GM21825 (cell line): ENCODE measurements around the gene RANGRF.
"Not testable (repeated sequence)": the region's sequence is repeated elsewhere in the genome, so short reads cannot be mapped to it uniquely, and the experiment has no call there.

Source experiments
- ATAC-seq: cut with Tn5 transposase; IDR thresholded peaks from one replicate; pipeline ENCODE4 v1.9.1; 2021; ENCODE audit warnings: mild to moderate bottlenecking, moderate library complexity; ENCODE audit not compliant: unreplicated experiment

Gene RANGRF, protein sequence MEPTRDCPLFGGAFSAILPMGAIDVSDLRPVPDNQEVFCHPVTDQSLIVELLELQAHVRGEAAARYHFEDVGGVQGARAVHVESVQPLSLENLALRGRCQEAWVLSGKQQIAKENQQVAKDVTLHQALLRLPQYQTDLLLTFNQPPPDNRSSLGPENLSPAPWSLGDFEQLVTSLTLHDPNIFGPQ

DNA sequence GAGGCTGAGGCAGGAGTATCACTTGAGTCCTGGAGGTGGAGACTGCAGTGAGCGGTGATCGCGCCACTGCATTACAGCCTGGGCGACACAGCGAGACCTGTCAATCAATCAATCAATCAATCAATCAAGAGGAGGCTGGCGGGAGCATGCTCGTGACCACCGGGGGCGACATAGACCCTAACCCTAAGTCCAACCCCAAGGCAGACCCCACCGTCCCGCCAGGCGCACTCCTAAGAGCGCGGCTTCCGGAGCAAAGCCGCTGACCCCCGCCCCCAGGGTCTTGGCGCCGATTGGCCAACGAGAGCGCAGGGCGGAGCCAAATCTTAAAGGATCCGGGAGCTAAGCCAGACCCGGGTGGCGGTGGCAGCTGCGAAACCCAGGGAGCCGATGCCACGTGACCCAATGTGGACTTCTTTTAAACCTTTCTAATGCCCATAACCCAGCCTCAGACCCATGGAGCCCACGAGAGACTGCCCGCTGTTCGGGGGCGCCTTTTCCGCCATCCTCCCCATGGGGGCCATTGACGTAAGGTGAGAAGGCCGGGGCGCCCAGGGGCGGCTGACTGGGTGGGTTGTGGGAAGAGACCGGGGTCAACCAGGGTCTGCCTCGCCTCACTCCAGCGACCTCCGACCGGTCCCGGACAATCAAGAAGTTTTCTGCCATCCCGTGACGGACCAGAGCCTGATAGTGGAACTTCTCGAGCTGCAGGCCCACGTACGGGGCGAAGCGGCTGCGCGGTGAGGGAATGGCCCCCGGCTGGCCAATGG, at the start of gene RANGRF:
Gene RANGRF, plus strand, starts transcription at position 335 of the 767 bp plus-strand sequence. Its CDS starts 119 bp downstream, at position 454.
- ATAC-seq: peak; percentile 75

DNA sequence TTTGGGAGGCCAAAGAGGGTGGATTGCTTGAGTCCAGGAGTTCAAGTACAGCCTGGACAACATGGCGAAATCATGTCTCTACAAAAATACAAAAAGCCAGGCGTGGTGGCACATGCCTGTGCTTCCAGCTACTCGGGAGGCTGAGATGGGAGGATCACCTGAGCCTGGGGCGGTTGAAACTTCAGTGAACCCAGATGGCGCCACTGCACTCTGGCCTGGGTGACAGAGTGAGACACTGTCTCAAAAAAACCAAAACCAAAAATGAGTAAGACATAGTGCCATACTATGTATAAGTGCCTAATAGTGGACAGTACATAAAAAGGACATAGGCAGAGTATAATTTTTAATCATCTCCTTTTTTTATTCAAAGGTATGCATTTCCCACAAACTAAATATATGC, 44.6 kb upstream of the RANGRF start:
- ATAC-seq: no peak

DNA sequence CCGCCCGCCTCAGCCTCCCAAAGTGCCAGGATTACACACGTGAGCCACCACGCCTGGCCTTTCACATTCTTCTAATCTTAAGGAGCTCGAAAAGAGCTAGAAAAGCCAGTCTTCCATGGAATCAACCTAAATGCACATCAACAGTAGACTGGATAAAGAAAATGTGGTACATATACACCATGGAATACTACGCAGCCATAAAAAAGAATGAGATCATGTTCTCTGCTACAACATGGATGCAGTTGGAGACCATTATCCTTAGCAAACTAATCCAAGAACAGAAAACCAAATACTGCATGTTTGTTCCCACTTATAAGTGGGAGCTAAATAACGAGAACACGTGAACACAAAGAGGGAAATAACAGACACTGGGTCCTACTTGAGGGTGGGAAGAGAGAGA, 43.7 kb upstream of the RANGRF start:
- ATAC-seq: no peak

DNA sequence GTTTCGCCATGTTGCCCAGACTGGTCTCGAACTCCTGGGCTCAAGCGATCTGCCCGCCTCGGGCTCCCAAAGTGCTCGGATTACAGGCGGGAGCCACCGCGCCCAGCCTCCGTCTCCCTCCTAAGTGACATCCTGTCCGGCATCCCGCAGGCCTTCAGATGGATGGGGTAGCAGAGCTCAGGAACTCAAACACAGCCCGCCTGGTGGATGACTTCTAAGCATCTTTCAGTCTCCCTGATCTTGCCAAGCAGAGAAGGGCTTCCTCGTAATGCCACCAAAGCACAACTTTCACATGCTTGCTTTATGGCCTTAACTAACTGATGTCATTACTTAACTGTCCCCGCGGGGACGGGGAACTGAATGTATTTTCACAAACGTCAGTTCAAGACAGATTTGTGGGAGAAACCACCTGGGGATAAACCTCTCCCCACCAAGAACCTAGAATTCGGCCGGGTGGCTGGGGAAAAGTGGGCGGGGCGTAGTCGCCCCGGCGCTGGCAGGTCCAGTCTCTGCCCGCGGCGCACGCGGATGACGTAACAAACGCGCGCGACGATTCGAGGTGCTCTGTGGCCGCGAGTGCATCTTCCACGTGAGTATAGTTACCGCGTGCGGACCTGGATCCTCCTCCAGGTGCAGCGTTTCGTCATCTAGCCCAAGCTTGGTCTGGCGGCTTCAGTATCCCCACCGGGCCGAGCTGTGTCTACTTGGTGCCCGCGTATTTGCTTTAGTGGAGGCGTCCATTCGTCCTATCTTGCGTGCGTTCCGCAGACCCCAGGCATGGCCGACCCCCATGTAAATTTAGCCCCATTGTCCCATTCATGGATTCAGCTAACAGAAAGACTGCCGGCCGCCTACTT, 39.5 kb upstream of the RANGRF start, which contains the start of gene PFAS:
Gene PFAS, plus strand, starts transcription at position 539 of the 857 bp plus-strand sequence. CDS start 4,649 bp downstream, outside the sequence.
- peak; percentile 42 for ATAC-seq

DNA sequence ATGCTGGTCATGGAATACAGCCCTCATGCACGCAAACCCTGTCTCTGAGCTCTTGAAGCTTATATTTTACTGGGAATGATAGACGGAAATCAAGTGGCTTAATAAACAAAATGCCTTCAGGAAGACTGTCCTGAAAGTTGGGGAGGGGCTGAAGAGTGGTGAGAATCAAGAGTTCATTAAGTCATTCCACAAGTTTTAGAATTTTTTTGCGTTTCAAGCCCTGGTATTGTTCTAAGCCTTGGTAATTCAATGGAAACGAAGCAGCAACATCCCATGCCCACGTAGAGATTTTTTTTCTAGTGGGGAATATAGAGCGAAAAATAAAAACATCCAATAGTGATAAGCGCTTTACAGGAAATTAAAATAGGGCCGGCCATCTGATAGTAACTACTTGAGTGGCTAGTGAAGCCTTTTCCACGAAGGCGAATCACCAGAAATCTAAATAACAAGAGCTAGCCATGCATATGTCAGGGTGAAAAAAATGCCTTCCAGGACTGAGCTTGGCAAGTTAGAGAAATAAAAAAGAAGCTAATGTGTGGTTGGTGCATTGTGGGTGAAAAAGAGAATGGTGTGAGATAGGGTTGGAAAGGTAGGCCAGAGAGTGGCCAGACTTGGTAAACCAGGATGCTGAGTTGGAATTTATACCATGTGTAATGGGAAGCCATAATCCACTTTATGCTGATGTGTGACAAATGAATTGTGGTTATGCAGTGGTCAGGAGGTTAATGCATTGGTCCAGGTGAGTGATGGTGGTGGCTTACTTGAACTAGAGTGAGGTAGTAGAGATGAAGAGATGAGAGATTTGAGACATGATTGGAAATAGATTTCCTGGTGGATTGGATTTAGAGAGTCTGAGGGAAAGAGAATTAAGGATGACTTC, 38.6 kb upstream of the RANGRF start:
- ATAC-seq: no peak

DNA sequence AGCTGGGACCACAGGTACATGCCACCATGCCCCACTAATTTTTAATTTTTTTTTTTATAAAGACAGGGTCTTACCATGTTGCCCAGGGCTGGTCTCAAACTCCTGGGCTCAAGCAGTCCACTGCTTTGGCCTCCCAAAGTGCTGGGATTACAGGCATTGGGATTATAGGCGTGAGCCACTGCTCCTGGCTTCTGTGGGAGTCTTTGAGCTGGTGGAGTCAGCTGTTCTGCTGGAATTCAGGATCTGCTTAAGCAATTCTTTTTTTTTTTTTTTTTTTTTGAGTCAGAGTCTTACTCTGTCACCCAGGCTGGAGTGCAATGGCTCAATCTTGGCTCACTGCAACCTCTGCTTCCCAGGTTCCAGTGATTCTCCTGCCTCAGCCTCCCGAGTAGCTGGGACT, 37.1 kb upstream of the RANGRF start:
- ATAC-seq: not testable (repeated sequence)

DNA sequence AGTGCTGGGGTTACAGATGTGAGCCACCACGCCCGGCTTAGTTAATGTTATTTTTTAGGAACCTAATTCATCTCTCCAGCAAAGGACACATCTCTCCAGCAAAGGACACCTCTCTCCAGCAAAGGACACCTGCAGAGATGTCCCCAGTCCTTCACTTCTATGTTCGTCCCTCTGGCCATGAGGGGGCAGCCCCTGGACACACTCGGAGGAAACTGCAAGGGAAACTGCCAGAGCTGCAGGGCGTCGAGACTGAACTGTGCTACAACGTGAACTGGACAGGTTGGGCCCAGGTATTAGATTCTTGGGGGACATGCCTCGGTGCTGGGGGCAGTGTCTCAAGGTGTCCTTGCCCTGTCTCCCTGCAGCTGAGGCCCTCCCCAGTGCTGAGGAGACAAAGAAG, 34.7 kb upstream of the RANGRF start:
- ATAC-seq: no peak

DNA sequence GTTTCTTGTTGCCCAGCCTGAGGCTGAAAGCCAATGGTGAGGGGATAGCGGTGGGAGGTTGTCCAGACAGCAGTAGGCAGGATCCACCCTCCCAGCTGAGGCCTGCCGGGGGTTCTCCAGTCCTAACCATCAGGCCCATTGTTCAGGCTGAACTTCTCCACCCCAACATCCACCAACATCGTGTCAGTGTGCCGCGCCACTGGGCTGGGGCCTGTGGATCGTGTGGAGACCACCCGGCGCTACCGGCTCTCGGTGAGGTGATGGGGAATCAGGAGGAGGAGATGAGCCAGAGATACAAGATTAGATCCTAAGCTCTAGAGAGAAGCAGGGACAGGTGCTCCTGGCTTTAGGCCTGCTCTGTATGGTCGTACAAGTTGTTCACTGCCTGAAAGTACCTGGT, 33.6 kb upstream of the RANGRF start:
- no peak for ATAC-seq

DNA sequence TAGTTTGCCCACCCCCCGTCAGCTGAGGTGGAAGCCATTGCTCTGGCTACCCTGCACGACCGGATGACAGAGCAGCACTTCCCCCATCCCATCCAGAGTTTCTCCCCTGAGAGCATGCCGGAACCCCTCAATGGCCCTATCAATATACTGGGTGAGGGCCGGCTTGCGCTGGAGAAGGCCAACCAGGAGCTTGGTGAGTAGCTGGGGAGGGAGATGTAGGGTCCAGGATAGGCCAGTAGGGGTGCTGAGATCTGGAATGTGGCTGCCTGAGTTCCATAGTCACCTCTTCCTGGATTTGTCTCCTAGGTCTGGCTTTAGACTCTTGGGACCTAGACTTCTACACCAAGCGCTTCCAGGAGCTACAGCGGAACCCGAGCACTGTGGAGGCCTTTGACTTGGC, 33.0 kb upstream of the RANGRF start:
- no peak for ATAC-seq

DNA sequence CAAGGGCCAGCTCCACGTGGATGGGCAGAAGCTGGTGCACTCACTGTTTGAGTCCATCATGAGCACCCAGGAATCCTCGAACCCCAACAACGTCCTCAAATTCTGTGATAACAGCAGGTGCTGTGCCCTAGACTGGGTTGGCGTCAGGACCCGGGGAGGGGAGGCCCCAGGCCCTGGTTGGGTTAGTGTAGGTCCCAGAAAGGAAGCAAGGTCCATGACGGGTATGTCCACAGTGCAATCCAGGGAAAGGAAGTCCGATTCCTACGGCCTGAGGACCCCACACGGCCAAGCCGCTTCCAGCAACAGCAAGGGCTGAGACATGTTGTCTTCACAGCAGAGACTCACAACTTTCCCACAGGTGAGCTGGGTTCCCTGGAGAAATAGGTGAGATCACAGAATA, 32.2 kb upstream of the RANGRF start:
- ATAC-seq: no peak

DNA sequence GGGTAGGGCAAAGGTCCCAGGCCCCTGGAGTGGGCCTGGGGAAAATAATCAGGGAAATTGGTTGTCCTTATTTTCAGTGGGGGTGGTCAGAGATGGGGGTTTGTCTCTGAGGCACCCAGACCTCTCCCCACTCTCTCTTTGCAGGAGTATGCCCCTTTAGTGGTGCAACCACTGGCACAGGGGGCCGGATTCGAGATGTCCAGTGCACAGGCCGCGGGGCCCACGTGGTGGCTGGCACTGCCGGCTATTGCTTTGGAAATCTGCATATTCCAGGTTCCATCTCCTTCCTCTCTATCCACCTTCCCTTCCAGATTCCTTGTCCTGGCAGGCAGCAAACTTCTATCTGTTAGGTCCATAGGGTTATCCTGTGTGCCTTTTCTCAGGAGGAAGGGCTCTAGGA, 31.8 kb upstream of the RANGRF start:
- ATAC-seq: no peak

DNA sequence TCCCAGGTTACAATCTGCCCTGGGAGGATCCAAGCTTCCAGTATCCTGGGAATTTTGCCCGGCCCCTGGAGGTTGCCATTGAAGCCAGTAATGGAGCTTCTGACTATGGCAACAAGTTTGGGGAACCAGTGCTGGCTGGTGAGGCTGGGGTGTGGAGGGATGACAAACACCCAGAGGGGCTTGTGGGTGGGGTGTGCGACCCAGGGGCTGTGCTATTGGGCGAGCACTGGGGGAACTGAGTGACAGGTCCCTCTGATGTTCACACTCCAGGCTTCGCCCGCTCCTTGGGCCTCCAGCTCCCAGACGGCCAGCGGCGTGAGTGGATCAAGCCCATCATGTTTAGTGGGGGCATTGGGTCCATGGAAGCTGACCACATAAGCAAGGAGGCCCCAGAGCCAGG, 30.7 kb upstream of the RANGRF start:
- no peak for ATAC-seq

DNA sequence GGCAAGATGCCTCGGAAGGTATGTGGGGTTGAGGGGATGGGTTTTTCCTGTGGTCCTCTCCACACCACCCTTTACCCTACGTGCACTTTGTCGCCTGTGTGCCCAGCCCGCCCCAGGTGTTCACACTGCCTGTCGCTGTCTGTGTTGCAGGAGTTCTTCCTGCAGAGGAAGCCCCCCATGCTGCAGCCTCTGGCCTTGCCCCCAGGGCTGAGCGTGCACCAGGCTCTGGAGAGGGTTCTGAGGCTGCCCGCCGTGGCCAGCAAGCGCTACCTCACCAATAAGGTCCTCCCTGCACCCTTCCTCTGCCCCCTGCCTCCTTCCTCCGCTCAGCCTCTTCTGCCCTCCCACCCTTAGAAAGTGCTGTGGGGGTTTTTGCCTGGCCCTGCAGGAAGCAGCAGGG, 24.1 kb upstream of the RANGRF start:
- no peak for ATAC-seq

DNA sequence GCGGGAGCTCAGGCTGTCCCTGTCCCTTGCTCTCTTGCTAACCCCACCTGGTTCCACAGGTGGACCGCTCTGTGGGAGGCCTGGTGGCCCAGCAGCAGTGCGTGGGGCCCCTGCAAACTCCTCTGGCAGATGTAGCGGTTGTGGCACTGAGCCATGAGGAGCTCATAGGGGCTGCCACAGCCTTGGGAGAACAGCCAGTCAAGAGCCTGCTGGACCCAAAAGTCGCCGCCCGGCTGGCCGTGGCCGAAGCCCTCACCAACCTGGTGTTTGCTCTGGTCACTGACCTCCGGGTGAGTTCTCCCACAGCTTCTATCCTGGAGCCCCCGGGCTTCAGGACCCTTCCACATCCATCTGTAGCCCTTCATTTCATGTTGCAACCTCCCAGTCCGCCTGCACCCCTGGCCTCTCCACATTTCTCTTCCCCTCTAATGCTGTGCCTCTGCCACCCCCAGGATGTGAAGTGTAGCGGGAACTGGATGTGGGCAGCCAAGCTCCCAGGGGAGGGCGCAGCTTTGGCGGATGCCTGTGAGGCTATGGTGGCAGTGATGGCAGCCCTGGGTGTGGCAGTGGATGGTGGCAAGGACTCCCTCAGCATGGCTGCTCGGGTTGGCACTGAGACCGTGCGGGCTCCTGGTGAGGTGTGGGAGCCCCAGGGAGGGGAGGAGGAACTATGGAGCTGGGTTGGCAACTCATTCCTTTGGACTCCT, 23.5 kb upstream of the RANGRF start:
- no peak for ATAC-seq

DNA sequence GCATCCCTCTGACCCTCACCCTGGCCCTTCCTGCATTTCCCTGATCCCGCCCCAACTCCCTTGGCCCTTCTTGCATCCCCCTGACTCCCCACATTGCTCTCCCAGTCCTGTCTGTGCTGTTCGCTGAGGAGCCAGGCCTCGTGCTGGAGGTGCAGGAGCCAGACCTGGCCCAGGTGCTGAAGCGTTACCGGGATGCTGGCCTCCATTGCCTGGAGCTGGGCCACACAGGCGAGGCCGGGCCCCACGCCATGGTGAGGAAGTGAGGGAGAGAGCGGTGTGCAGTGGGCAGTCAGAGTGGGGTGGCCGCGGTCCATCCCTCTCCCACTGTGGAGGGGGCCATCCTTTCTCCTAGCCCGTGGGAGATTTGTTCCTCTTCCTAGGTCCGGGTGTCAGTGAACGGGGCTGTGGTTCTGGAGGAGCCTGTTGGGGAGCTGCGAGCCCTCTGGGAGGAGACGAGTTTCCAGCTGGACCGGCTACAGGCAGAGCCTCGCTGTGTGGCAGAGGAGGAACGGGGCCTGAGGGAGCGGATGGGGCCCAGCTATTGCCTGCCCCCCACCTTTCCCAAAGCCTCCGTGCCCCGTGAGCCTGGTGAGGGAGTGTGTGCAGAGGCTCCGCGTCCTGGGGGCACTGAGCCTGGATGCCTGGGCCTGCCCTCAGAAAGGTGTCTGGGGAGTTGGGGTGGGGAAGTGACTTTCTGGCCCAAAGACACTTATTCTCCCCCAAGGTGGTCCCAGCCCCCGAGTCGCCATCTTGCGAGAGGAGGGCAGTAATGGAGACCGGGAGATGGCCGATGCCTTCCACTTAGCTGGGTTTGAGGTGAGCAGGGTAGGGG, 21.6 kb upstream of the RANGRF start:
- ATAC-seq: no peak

DNA sequence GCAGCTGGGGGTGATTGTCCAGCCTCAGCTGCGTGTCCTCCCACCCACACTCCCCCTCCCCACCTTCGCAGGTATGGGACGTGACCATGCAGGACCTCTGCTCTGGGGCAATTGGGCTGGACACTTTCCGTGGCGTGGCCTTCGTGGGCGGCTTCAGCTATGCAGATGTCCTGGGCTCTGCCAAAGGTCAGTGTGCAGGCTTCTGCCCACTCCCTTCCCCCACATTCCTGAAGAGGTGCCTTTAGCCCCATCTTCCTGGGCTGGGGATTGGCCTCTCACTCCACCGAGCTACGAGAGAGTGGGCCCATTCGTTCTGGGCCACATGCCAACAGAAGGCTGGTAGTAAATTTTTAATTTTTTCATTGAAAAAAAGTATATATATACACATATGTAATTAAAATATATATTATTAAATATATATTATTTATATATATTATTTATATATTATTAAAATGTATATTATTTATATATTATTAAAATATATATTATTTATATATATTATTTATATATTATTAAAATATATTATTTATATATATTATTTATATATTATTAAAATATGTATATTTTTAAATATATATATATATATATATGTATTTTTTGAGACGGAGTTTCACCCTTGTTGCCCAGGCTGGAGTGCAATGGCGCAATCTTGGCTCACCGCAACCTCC, 20.9 kb upstream of the RANGRF start:
- ATAC-seq: no peak

DNA sequence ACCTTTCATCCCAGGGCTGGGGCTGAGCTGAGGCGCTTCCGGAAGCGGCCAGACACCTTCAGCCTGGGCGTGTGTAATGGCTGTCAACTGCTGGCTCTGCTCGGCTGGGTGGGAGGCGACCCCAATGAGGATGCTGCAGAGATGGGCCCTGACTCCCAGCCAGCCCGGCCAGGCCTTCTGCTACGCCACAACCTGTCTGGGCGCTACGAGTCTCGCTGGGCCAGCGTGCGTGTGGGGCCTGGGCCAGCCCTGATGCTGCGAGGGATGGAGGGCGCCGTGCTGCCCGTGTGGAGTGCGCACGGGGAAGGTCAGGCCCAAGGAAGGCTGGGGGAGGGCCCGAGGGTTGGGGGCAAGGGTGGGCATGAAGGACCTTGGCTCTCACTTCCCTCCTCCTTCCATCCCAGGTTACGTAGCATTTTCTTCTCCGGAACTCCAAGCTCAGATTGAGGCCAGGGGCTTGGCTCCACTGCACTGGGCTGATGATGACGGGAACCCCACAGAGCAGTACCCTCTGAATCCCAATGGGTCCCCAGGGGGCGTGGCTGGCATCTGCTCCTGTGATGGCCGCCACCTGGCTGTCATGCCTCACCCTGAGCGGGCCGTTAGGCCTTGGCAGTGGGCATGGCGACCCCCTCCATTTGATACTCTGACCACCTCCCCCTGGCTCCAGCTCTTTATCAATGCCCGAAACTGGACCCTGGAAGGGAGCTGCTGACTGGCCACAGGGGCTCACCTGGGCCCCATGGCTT, 19.7 kb upstream of the RANGRF start:
- no peak for ATAC-seq

DNA sequence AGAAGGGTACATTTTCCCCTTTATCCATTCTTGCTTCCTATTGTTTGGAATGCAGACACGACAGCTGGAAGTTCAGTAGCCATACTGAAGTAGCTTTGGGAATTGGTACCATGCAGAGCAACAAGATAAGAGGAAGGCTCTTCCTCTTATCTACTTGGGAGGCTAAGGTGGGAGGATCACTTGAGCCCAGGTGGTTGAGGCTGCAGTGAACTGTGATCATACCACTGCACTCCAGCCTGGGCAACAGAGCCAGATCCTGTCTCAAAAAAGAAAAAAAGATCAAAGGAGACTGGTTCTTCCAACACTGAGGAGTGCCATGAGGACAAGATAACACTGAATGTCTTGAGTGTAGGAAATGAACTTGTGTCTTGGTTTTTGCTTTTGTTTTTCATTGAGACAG, 16.0 kb upstream of the RANGRF start:
- no peak for ATAC-seq
